Right renal cortex interstitium (tissue), 3 donors: ENCODE data around the gene CTTN. TPM values are rescaled to one million over a fixed set of nuclear protein-coding genes. Genes with fewer than 3 reads are reported as not detected.
"Not testable (repeated sequence)": the region's sequence is repeated elsewhere in the genome, so short reads cannot be mapped to it uniquely, and the experiment has no call there.

Experiments used
- DNase-seq, 3 donors: peaks; one replicate each; pipeline ENCODE4 v3.0.0-alpha.2; 2013; ENCODE audit warnings: low read depth in 3 of 3, low spot score in 2 of 3
- polyA plus RNA-seq, 3 donors: library from polyadenylated mRNA; unstranded; fragments of 120-200 nt; gene quantifications; one replicate each; pipeline ENCODE4 v1.2.1, GENCODE V29; 2013; ENCODE audit not compliant: insufficient read length in 3 of 3

Gene CTTN
- polyA plus RNA-seq, 3 donors: 136 to 145 (median 140) TPM

DNA sequence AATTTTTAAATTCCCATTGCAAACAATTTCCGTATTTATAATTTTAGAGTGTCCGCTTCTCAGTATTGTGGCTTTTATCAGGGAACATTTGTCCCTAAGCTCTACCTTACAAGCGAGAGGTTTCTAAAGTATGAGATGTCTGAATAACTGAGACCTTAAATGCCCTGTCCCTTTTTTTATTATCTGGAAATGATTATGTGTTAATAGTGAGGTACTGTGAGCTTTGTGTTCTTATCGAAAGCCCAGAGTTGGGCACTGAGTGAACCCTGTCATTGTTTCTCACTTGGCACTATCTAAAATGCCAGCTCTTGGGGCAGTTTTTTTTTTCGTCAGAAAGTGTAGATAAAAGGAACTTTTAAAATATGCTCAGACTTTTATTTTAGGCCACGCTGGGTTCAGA lies 9.5 kb downstream of the CTTN start:
- no peak for DNase-seq

DNA sequence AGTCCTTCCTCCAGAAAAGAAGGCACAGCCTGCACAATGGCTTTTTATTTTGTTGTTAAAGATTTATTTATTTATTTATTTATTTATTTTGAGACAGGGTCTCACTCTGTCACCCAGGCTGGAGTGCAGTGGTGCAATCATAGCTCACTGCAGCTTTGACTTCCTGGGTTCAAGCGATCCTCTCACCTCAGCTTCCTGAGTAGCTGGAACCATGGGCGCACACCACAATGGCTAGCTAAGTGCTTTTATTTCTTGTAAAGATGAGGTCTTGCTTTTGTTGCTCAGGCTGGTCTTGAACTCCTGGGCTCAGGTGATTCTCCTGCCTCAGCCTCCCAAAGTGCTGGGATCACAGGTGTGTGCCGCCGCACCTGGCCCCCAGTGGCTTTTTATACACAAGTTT lies 10.0 kb downstream of the CTTN start:
- DNase-seq: not testable (repeated sequence)

DNA sequence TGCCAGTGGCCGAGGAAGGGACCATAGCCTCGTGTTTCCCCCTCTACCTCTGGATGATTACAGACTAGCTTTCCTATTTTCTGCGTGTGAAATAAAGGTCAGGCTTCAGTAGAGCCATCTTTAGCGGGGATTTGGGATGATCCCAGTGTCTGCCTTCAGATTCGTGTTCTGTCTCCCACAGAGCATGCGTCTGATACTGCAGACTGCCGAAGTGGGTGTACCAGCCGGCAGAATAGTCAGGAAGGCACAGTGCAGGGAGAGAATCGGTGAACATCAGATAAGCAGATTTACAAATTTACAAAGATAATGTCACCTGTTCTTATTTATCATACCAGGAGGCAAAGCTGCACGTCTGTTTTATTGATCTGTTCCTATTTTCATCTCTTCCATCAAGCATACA lies 11.1 kb downstream of the CTTN start:
- DNase-seq: no peak

DNA sequence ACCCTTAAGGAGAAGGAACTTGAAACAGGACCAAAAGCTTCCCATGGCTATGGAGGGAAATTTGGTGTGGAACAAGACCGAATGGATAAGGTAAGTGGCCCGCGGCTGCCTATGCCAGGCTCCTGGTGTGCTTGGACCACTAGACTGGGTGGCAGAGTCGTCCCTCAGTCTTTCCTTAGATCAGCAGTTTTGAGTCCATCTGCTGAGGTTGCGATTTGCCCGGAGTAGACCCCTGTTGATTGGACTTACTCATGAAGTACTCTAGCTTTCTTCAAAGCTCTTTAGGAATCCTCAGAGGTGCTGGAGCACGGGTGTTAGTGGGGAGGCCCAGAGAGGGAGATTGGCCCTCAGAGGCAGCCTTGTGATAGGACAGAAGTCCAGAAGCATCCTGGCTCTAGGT lies 11.5 kb downstream of the CTTN start:
- DNase-seq: no peak

DNA sequence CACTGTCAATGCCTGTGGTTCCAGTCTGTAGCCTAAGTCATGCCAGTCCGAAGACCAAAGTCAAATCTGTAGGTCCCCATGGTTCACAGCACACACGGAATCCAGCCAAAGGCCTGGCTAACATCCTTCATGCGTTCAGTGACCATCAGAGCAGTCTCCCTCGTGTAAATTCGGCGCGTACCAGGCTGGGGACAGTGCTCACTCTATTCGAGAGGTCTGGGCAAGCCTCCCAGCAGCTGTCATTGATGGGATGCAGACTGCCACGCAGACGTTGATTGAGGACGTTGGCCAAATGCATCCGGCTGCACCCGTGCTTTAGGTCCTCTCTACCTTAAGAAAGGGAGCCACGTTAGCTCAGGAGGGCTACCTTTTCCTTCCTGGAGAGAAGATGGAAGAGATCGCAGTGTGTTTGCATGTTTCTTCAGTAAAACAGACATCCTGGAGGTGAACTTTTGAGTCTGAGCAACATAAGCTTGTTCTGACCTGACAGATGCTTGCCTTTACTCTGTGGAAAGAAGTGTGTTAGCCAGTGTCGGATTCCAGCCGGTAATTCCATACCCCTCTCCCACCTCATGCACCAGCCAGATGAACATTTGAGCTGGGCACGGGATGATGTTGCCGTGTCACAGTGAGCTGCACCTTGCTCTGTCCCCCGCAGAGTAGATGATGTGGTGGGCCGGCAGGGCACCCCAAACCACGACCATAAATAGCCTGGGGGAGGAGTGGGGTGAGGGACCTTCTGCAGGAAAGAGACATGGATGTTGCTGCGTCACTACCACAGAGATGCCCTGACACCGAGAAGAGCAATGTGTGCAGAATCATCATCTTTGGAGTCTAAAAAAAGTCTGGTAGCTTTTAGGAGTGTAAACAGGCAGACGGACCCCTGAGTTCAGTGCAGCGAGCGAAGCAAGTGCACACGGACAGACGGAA lies 12.2 kb downstream of the CTTN start:
- DNase-seq: no peak

DNA sequence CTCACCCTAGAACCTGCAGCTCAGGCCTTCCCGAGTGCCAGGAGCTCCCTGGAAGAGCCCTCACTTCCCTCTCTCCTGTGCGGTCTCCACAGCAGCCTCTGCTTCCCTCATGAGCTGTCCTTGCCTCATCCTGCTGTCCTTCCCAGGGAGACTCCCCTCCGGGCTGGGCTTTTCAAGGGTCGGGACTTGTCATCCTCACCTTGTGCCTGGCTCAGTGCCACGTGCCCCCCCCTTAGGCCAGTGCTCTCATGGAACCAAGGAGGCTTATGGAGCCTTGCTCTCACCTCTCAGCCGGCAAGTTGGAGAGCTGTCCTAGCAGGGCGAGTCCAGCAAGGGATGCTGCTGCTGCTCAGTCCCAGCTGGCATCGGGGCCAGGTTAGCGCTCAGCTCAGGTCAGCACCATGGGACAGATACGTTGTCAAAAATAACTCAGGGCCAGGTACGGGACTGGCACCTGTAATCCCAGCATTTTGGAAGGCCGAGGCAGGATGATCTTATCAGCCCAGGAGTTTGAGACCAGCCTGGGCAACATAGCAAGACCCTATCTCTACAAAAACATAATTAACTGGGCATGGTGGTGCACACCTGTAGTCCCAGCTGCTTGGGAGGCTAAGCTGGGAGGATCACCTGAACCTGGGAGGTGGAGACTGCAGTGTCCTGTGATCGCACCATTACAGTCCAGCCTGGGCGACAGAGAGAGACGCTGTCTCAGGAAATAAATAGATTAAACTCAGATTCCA lies 13.6 kb downstream of the CTTN start:
- no peak for DNase-seq

DNA sequence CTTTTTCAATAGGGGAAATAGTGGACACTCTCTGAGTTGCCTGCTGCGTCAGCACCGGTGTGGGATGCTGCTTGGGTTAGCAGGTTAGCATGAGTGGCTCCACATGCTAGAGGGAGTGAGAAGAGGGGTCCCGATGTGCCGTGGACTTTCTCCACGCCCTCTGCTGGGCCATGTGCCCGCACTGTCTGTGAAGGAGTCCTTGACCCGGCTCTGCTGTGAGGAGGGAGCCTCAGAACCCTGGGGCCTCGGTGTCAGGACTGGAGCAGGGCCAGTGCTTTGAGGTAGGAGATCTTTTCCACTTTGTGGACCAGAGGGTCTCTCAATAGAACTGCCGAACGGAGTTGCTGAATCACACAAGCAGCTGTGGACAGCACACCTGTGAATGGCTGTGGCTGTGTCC lies 14.8 kb downstream of the CTTN start:
- DNase-seq: no peak

DNA sequence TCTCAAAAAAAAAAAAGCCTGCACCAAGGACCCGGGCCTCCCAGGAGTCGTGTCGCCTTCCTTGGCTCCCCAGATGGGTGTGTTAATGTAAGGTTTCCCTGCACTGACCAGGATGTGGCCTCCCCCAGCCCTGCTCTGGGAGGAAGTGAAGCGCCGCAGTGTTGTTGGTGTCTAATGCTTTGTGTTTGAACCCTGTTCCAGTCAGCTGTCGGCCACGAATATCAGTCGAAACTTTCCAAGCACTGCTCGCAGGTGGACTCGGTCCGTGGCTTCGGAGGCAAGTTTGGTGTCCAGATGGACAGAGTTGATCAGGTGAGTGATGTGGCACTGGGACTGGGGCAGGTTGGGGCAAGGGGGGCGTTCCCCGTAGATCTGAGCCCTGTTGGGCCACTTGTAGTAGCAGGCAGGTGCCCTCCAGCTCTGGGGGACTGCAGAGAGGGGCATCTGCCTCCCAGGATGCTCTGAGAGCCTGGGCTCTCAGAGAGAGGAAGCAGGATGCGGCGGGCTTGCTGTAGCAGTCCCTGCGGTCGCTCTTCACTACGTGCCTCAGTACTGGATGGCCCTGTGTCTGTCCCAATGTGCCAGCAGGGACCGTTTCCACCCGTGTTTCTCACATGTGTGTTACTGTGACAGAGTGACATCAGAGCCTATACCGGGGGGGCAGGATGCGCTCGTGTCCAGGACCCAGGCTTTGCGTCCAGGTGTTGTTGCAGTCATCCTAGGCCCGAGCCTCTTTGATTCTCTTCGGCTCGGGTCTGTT lies 16.2 kb downstream of the CTTN start:
- no peak for DNase-seq

DNA sequence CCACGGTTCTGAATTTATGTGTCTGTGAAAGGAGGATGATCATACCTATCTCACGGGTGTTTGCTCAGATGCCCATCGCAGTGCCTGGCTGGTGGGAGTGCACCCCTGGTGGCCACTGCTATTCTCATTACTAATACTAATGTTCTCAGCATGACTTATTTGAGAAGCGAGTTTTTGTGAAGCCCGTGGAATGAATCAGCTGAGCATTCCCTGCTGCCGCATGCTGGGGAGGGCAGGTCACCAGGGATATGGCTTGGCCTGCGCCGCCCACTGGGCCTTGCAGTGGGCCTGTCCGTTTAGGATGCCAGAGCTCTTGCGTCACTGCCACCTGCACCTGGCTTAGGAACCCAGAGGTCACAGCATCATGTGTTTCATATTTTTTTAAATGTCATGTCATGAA lies 16.9 kb downstream of the CTTN start:
- no peak for DNase-seq

DNA sequence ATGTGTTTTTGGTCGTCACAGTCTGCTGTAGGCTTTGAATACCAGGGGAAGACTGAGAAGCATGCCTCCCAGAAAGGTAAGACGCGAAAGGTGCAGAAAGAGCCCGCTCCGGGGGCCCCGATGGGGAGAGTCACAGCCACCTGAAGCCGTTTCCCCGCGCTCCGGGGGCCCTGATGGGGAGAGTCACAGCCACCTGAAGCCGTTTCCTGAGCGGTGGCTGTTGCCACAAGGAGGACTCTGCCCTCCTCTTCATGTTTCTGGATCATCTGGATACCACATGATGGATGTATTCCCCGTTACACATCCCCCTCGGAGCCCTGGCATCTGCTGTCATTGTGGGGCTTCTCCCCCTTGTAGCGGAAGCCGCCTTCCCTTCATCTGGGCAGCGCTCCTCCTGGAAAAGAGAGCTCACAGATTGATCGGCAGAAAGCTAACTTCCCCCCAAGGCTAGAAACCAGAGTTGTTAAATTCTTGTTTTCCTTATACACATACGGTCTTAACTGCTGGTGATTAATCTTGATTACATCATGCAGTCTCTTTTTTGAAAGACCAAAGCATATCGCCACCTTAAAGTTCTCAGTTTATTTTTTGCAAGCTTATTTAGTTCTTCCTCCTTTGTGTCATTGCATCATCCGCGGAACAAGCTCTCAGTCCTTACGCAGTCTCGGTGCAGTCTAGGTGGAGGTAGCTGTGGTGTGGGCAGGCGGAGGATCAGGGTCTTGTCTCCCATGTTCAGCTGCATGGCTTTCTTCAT lies 17.5 kb downstream of the CTTN start:
- no peak for DNase-seq

DNA sequence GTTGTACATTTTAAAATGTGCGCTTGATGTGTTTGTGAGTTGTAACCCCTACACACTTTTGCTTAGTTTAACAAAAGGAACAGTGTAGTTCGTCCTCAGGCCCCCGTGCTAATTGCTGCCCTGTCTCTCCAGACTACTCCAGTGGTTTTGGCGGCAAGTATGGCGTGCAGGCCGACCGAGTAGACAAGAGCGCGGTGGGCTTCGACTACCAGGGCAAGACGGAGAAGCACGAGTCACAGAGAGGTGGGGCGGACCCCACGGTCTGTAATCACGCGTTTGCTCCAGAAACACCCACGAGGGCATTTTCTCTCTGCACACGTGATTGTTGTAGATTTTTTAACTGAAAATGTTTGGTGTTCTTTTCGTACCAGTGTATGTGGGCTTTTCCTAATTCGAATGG lies 18.6 kb downstream of the CTTN start:
- no peak for DNase-seq

DNA sequence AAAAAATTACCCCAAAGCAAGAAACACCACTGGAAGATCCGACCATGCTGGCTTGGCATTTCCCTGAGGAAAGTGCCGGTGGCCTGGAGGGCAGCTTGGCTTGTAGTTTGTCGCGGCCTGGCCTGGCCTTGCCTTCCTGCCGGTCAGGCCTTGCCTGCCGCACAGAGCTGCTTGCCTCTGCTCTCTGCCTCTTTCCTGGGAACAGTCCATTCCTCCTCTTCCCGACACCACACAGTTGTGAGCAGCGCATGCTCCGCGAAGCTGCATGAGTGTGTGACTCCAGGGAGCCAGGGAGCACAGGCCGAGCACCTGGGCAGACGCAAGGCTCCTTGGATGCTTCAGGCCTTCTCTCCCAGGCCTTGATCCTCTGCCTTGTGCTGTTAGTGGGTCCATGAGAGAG lies 19.8 kb downstream of the CTTN start:
- DNase-seq: no peak

DNA sequence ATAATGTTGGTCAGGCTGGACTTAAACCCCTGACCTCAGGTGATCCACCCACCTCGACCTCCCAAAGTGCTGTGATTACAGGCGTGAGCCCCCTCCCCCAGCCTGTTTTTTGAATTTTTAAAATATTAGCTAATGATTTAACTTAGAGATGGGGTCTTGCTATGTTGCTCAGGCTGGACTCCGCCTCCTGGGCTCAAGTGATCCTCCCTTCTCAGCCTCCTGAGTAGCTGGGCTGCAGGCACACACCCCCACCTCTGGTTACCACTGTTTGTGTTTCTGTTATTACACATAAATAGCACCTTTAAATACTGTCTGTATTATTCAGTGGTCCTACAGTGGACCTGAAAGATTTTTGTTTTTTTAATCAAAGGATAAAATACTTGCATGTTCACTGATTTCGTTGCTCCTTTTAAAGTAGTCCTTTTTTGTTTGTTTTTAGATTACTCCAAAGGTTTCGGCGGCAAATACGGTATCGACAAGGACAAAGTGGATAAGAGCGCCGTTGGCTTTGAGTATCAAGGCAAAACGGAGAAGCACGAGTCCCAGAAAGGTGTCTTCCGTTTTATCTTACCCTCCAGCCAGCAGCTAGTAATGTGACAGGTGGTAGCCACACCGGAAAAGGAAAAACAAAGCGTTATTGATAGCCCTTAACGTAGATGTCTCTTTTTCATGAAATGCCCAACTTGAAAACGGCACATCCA lies 21.1 kb downstream of the CTTN start:
- DNase-seq: no peak

DNA sequence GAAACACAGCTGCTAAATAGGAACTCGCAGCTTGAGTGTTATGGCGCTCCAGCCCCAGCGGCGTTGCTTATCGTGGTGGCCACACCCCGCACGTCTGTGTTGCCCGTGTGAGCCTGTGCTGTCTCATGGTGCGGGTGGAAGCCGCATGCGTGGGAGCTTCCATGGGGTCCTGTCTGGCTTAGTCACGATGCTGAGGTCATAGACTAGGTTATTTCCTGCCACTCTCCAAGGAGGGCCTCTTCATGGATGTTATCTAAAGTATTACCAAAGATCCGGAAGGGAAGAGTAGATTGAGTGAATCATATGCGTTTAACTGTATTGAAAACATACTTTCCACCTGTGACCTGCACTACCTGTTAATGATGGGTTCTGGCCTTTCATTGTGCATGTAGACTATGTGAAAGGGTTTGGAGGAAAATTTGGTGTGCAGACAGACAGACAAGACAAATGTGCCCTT lies 21.7 kb downstream of the CTTN start:
- DNase-seq: no peak

DNA sequence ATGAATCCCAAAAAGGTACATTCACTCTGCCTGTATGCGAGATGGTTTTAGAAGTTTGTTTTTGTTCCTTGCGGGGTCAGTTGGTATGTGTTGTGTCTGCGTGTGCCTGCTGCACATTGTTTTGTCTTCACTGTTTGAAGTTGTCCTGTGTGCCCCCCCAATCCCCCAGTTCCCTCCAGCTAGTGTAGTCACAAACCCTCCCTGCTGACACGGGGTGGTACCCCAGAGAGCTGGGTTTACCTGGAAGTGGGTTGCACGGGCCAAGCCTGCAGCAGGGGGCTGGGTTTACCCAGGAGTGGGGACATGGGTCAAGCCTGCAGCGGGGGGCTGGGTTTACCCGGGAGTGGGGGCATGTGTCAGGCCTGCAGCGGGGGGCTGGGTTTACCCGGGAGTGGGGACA lies 22.2 kb downstream of the CTTN start:
- DNase-seq: no peak

DNA sequence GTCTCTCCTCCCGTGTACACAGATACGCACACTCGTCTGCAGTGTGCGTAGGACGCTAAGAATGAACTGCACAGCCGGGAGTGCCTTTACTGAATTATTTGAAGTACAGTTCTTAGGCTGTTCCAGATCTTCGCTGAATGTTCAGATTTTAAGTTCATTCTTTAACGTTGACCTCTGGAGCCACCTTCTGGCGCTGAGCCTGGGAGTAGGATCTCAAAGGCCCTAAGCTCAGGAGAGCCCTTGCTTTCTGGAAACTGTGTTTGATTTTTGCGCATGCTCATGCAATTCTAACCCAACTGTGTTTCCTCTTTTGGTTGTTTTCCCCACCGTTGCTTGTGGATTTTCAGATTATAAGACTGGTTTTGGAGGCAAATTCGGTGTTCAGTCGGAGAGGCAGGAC lies 22.8 kb downstream of the CTTN start:
- no peak for DNase-seq

DNA sequence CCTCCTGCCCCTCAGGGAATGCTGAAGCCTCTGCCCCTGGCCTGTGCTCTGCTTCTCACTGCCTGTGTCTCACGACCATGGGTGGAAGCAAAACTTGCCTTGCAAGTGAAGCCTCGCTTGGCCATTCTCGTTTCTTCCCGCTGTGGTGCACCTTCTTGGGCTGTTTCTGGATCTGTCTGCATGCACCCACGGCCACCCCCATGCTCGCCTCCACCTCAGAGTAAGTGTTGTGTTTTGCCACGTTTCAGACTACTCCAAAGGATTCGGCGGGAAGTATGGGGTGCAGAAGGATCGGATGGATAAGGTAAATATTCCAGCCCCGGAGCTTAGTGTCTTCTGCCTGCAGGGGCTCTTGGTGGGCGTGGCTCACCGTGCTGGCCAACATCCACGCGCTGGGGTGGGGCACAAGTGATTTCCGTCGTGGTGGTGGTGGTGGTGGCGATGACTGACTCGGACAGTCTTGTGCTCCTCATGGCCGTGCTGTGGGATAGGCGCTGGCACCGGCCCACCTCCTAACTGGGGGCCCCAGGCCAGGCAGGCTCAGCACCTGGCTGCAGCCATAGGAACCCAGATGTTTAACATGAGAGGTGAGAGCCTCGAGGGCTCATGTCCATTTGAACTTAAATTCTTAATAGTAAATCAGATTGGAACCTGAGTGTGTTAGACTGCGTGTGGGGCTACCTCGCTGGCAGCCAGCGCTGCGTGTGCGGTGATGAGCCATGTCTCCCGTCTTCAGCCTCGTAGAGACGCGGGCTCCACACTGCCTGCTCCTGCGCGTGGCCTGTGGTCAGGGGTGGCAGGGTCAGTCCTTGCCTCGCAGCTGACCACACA lies 24.6 kb downstream of the CTTN start:
- no peak for DNase-seq

DNA sequence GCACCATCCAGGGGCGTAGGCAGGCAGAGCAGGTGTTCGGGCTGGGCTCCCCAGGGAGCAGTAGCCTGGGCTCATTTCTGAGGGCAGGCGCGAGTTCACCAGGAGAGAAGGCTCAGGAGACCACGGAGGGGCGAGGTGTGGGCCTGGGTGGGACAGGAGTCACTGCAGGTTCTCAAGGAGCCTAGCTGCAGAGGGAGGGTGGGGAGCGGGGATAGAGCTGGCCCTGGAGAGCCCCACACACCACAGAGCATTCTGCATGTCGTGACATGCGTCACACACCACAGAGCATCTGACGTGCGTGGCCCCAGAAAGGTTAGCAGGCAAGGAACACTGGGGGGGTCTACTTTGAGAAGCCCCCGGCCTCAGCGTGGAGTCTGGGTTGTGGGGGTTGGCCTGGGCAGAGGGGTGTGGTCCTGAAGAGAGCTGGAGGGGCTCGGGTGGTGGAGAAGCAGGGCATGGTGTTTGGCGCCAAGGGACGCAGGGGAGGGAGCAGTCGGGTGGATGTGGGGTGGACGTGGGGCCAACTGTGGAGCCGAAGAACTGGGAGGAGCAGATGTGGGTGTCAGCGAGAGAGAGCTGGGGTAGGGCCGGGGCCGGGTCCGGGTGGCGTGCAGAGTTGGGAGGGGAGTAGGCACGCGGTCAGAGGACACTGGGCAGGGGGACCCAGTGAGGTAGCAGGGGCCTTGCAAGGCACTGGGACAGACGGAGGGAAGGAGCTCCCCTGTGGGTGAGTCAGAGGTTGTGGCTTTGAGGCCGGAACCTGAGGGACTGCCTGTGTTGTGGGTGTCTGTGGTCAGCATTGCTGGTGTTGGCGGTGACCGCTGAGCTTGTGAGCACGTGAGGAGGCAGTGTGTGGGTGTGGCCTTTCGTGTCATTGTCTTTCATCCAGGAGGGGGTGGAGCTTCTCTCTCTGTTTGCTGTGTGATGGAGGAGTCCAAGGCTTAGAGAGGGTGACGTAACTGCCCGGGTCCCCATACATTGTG lies 25.5 kb downstream of the CTTN start:
- DNase-seq: no peak
